GM21526 (cell line): ENCODE measurements around the gene TBL1XR1.

Source experiments
- ATAC-seq: cut with Tn5 transposase; IDR thresholded peaks from one replicate; pipeline ENCODE4 v1.9.1; 2021; ENCODE audit warnings: moderate library complexity; ENCODE audit not compliant: unreplicated experiment, low FRiP score

TBL1XR1 gene

GRCh38 chr3:176977331-176977730 is 220.0 kb downstream of the TBL1XR1 start:
- no peak for ATAC-seq

DNA sequence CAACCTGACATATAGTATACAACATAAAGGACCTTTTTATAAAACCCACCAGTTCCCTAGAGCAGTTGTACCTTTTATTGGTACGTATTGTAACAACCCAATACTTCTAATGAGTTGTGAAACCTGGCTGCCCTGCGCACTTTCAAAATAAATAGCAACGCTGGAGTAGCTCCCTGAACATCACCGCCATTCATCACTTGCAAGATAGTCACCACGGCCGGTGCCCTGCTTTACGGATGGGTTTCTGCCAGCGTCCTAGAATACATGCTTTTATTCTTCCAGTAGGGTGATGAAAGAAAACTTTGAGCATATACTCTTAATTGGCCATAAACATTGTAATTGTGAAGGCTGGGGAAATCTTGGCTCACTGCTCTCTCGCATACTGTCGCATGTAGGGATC is 220.7 kb downstream of the TBL1XR1 start:
- no peak for ATAC-seq

DNA sequence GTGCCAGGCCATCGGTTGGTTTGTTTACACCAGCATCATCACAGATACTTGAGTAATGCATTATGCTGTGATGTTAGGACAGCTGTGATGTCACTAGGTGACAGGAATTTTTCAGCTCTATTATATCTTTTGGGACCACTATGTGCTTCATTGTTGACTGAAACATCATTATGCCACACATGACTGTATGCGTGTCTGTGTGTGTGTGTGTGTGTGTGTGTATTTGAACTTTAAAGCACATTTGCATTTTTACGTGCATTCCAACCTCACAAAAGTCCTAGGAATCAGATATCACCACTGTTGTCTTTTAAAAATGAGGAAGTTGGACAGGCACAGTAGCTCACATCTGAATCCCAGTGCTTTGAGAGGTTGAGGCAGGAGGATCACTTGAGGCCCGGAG is 223.0 kb downstream of the TBL1XR1 start:
- ATAC-seq: no peak

DNA sequence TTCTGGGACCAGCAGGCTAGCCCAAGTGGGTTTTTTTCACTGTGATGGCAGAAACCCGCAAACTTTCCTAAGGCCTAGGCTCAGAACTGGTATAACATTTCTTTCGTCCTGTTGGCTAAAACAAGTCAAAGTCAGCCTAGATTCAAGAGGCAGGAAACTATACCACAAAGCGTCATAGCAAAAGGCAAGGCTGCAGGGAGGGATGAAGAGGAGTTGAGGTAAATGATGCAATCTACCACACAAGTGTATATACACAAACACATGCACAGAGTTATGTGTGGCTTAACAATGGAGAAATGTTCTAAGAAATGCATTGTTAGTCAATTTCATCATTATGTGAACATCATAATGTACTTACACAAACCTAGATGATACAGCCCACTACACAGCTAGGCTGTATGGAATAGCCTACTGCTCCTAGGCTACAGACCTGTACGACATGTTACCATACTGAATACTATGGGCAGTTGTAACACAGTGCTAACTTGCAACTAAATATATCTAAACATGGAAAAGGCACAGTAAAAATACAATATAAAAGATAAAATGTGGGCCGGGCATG is 225.6 kb downstream of the TBL1XR1 start:
- ATAC-seq: no peak

GRCh38 chr3:176970770-176971169 is 226.5 kb downstream of the TBL1XR1 start:
- ATAC-seq: no peak

DNA sequence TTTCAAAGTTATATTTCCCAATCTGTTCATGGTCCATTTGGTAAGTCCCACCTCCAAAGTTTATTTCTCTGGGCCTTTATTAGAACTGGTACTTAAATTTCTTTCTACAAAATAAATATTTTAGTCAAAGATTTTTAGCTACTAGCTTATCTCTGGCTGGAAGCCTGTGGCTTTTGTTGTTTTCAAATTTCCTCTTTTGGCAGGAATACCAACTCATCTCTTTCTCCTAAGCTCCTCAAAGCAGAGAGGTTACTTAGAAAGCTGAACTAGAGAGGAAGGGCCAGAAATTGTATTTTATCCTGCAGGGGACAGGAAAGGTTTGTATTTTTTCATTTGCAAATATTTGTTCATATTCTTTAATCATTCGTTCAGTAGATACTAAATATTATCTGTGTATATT is 227.8 kb downstream of the TBL1XR1 start:
- ATAC-seq: no peak
